ENCODE measurements around the gene NTM.
"Not testable (repeated sequence)": the region's sequence is repeated elsewhere in the genome, so short reads cannot be mapped to it uniquely, and the experiment has no call there.

Gene NTM

DNA sequence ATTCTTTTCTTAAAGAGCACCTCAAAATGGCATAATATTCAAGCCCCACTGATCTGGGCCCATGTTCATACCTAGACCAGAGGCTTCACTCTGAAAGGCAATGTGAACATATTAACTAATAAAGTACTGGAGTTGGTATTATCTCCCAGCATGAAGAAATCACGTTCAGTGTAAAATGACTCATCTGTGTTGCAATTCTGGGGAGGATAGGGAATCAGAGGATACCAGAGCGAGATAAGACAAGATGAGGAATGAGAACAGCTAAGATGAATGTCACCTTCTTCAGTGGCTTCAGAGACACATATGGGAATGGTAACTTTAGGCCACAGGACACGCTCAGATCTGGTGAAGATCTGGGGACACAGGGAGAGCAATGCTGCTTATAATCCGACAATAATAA is 121.1 kb downstream of the NTM start:
- DNase-seq (ENCODE audit: low read depth, low spot score) = no peak
- H3K4me3 ChIP-seq (ENCODE audit: low read depth, low read length) = no peak overlapping the region
- TF ChIP-seq, protein P1, sequence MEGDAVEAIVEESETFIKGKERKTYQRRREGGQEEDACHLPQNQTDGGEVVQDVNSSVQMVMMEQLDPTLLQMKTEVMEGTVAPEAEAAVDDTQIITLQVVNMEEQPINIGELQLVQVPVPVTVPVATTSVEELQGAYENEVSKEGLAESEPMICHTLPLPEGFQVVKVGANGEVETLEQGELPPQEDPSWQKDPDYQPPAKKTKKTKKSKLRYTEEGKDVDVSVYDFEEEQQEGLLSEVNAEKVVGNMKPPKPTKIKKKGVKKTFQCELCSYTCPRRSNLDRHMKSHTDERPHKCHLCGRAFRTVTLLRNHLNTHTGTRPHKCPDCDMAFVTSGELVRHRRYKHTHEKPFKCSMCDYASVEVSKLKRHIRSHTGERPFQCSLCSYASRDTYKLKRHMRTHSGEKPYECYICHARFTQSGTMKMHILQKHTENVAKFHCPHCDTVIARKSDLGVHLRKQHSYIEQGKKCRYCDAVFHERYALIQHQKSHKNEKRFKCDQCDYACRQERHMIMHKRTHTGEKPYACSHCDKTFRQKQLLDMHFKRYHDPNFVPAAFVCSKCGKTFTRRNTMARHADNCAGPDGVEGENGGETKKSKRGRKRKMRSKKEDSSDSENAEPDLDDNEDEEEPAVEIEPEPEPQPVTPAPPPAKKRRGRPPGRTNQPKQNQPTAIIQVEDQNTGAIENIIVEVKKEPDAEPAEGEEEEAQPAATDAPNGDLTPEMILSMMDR (IDR thresholded peaks at IDR 0.05; ENCODE audit: low read depth, low read length) = no peak
- in situ Hi-C loops (cut with HindIII; ENCODE audit: low sequenced_read_pairs) = no loop called here

DNA sequence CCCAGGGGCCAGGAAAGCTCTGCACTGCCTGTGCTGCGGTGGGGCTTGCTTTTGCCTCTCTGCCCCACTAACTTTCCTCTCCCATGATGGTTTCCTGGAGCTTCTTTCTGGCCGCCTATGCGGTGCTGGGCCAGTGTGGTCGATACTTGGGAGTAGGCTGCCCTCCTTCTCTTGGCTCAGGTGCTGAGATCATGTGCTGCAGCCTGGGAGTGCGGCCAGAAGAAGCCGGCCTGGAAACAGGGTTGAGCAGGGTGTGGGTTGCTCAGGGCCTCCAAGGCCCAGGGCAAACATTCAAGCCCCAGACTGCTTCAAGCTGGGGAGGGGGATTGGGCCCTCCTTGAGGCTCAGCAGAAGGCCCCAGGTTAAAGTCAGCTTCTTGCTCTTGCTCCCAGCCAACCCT is 125.0 kb downstream of the NTM start:
- DNase-seq (ENCODE audit: low read depth, low spot score) = no peak
- in situ Hi-C loops (cut with HindIII; ENCODE audit: low sequenced_read_pairs) = no loop called here
- no peak overlapping the region for H3K4me3 ChIP-seq (ENCODE audit: low read depth, low read length)
- TF ChIP-seq, protein P1 (IDR thresholded peaks at IDR 0.05; ENCODE audit: low read depth, low read length) = no peak

DNA sequence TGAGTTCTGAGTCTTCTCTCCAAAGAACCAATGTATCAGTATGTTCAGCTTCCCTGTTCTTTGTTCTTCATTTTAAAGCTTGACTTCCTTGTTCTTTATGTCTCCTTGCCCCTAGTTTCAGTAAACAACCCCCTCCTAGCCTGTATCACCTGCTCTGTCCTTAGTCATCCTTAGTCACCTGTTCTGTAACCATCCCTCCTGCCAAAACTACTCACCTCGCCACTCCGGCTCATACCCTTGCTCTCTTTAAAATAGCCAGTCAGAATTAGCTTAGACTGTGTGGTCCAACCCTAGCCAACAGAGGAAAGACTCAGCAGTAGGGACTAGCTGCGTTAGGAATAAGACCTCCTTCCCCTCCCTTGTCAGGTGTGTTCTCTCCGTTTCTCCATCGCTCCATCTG is 127.3 kb downstream of the NTM start:
- in situ Hi-C loops (cut with HindIII; ENCODE audit: low sequenced_read_pairs); H3K4me3 ChIP-seq (ENCODE audit: low read depth, low read length); DNase-seq (ENCODE audit: low read depth, low spot score): not testable (repeated sequence)

DNA sequence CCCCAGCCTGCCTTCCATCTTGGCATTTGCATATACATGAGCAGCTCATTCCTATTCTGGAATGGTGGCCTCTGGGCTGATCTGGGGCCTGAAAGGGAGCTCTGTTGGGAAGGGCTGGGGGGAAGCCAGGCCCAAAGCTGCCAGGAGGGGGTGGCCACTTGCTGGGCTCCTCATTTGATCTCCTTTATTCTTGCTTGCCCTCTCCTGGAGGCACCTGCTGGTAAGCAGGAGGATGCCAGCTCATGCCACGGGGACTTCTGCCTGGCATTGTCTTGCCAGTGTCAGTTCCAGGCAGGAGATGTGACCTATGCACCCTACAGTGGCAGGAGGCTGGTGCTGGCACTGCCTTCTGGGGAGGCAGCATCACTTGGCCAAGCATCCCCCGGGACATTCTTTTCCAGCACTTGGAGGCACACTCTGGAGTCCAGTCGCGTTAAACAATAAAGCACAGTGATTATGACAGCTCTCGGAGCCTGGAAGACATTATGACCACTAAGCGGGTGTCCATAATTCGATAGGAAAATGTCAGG is 128.3 kb downstream of the NTM start:
- in situ Hi-C loops (cut with HindIII; ENCODE audit: low sequenced_read_pairs) = no loop called here
- TF ChIP-seq, protein P1 (IDR thresholded peaks at IDR 0.05; ENCODE audit: low read depth, low read length) = no peak

DNA sequence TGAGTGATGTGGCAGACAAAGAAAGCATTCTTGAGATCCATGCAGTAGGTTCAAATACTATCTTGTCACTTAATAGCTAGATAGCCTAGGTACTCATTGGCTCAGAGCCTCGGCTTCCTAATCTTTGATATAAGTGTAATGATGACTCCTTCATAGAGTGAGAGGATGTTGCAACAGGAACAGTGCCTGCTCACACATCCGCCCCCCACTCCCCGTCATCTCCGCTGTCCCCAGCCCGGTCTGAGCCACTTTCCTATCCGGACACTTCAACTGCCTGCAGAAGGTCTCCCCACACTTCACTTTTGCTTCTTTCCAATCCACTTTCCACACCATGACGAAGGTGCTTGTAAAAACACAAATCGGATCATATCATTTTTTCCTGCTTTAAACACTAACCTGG is 128.8 kb downstream of the NTM start:
- in situ Hi-C loops (cut with HindIII; ENCODE audit: low sequenced_read_pairs) = no loop called here

More for the DNA sequence above, 128.3 kb downstream of the NTM start:
- no peak for DNase-seq (ENCODE audit: low read depth, low spot score)
- no peak overlapping the region for H3K4me3 ChIP-seq (ENCODE audit: low read depth, low read length)

DNA sequence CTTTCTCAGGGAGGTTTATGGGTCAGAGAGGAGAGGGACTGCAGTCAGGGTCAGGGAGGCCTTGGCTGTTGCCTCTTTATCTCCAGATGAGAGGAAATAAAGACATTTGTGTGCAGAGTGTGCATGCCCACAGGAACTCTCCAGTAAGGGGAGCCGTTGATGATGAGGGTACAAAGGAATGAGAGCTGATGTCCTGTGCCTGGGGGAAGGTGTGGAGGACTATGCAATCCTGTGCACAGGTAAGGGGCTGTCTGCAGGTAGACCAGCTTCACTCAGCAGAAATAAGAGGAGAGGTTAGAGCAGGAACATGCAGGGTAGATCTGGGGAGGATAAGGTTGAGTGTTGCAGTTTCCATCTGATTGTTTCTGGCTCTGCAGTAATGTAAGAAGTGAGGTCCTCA is 132.6 kb downstream of the NTM start:
- H3K4me3 ChIP-seq (ENCODE audit: low read depth, low read length) = no peak overlapping the region
- TF ChIP-seq, protein P1 (IDR thresholded peaks at IDR 0.05; ENCODE audit: low read depth, low read length) = no peak
- DNase-seq (ENCODE audit: low read depth, low spot score) = no peak
- in situ Hi-C loops (cut with HindIII; ENCODE audit: low sequenced_read_pairs) = no loop called here

More for the DNA sequence above, 128.8 kb downstream of the NTM start:
- TF ChIP-seq, protein P1 (IDR thresholded peaks at IDR 0.05; ENCODE audit: low read depth, low read length) = no peak
- H3K4me3 ChIP-seq (ENCODE audit: low read depth, low read length) = no peak overlapping the region
- no peak for DNase-seq (ENCODE audit: low read depth, low spot score)

DNA sequence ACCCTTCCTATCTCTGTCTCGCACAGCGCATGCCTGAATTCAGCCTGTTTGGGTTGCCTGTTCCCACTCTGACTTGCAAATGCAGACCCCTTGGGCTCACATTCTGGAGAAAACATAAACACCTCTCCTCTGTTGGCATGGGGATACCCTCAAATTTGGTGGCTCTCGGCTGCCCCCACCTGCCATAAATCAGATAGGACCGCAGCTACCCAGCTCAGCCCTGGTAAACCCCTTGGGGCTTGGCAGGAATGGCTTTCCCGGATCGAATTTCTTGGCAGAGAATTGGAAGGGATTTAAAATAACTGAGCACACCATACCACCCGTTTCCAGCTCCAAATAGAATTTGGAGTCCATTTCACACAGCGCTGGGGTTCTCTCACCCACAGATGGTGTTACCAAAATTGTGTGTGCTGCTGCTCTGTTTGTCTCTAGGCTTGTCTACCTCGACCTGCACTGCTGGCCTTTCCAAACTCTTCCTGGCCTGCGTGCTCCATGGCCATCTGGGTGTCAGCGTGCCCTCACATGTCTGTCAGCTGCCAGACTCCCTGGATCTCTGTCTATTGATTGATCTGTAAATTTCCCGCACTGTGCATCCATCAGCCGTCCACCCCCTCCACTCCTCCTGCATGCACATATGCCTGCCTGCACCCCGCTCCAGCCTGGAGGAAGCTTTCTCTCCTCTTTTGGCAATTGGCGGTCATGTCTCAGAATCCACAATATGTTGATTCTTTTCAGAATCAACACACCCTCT is 134.0 kb downstream of the NTM start:
- no peak overlapping the region for H3K4me3 ChIP-seq (ENCODE audit: low read depth, low read length)
- in situ Hi-C loops (cut with HindIII; ENCODE audit: low sequenced_read_pairs) = no loop called here
- TF ChIP-seq, protein P1 (IDR thresholded peaks at IDR 0.05; ENCODE audit: low read depth, low read length) = peak; percentile 8
- DNase-seq (ENCODE audit: low read depth, low spot score) = no peak

All from astrocyte of the spinal cord (primary cell).